HG03442 (cell line): ENCODE measurements around the gene CD5L.

Experiments used
- ATAC-seq: cut with Tn5 transposase; IDR thresholded peaks from one replicate; pipeline ENCODE4 v1.9.1; 2021; ENCODE audit warnings: mild to moderate bottlenecking, moderate library complexity; ENCODE audit not compliant: unreplicated experiment

CD5L gene

DNA sequence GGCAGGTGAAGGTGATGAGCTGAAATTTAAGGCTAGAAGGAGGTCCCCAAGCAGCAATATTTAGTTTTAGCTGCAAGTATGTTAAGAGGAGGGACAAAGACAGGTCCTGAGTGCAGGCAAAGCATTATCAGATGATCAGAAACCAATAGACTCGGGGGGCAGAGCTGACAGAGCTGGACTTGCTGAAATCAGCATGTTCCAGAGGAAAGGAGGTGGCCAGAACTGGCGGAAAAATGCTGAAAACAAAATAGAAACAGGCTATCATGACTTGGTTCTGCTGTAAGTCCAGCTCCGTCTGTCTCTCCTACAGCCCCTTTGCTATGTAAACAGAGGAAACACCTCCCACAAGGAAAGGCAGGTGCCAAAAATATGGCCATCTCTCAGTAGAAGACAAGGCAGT, at the start of gene CD5L:
CD5L (minus strand) TSS at position 101 of the 400 bp plus-strand sequence. CDS start 107 bp downstream, outside the sequence.
- no peak for ATAC-seq

DNA sequence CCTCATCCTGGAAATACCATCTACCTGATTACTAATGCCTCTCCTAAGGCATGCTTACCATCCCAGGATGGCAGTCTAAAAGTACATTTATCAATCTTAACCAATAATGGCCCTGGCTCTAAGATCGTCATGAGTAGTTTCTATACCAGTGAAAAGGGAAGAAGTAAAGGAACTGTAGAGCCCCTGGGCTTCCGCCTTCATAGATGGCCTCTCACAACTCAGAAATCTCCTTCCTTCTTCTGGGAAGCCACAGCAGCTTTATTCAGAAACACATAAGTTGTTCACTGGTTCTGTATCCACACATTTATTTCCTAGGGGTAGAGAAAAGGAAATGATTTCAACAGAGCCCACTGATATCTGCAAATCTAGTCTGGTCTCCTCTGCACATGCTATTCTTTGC, 41.0 kb upstream of the CD5L start:
- ATAC-seq, result no peak

- ATAC-seq, result no peak
Observed at GRCh38 chr1:157880621-157881020, 39.0 kb upstream of the CD5L start.

DNA sequence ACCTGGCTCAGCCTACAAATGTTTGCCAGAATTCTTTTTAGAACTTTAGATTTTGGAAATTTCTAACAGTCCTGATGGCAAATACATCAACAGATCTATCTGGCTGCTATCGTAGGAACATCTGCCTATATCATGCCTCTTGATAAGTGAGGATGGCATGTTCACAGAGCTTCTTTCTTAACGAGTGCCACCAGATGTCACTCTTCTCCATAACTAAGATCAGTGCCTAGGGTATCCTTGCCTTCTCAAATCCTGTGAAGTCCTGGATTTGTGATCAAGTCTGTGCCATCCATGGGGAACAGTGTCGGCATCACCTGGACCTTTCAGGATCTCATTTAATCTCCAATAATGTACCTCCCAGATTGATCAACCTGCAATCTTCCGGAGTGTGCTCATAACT, 36.5 kb upstream of the CD5L start:
- ATAC-seq, result no peak

DNA sequence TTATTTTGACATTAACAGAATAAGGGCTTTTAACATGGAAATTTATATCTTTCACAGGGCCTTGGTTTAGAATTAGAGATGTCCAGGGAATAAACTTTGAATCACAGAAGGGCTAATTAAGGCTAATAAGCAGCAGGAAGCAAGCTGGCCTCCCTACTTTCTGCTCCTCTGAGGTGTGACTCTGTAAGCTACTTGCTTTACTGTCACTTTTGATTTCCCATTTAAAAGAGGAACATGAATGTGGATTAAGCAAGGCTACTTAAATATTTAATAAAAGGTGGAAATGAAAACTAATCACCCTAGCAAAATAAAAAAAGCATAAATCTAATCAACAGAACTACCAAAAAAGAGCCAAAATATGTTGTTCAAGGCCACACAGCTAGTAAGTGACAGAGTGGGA, 28.9 kb upstream of the CD5L start:
- no peak for ATAC-seq

- ATAC-seq, result no peak
Observed at GRCh38 chr1:157868654-157869053, 27.0 kb upstream of the CD5L start.

DNA sequence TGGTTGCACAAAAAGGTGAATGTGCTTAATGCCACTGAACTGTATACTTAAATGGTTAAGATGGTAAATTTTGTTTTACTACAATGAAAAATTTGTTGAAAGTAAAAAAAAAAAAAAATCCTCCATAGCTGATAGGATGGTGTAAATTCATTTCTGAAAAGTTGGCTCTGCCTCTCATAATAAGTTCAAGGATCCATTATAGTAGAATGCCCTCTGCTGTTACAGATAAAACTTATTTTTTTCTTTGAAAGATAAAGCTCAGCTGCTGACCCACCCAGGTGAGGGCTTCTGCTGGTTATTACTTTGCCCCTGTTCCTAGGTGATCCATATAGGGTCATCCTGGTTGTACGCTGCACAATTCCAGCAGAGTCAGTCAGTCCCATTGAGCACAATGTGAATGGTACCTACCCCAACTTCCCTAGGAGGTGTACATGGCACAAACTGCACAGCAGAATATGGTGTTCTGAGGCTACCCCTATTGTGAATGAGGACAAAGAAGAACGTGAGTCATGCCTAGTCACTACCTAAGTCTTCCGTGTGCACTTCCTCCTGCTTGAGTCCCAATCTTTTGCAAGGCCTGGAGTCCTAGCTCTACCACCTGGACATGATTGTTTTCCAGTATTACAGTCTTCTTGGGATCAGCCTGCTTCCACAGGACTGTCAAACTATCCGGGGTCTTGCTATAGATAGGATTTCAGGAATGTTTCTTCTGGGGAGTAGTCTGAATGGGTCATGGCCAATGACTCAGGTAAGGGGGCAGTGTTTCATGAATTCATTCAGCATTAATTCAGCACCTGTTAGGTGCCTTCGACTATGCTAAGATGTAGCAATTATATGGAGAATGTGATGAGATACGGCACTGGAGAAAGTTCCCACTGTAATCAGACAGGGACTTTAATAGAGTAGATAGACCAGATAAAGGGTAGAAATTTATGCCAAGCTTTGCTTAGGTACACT, 20.8 kb upstream of the CD5L start:
- ATAC-seq, result no peak

GRCh38 chr1:157856538-157856937, 14.9 kb upstream of the CD5L start:
- ATAC-seq, result peak; percentile 76

DNA sequence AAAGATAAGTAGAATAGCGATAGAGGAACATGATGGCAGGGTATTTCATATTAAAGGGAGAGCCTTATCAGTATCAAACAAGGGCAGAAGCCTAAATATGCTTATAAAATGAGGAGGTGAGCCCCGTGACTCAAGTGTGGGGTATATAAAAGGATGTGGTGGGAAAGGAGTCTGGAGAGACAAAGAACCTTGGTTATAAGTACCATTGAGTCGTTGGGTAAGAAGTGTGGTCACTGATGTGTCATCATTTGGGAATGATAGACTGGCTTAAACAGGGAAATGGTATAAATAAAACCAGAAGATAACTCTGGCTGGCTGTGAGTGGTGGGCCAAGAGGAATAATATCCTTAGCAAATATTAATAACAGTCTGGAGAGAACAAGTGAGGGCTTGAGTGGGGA, 10.9 kb upstream of the CD5L start:
- no peak for ATAC-seq

GRCh38 chr1:157849229-157849875, 7.7 kb upstream of the CD5L start:
- peak; percentile 80 for ATAC-seq

DNA sequence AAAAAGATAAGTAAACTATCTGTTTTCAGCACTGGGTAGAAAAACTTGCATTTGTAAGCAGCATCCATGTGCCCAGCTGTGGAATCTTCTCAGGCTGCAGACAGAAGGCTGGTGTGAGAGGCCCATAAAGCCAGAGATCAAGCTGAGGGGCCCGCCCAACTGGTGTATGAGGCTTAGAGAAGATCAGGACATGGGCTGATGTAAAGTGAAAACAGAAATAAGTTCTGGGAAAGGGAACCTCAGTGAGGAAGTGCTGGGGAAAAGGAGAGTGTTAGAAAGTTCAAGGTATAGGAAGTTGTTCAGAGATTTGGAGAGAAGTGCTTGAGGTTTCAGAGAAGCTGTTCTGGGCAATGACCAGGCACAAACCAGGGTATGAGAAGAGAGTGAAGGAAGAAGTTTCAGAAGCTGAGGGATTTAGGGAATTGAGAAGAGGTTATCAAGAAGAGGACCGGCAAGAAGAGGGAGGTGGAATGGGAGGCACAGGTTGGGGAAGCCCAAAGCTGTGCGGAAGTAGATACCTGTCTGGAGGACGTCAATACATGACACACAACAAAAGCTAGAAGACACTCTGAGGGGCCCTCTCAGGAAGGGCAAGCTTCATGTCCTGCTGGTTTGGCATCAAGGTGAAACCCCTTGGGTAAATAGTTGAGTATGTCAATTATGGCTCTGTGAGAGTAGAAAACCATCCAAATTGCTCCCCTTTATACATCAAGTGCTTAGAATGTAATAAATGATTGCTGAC, 2.7 kb upstream of the CD5L start:
- no peak for ATAC-seq

DNA sequence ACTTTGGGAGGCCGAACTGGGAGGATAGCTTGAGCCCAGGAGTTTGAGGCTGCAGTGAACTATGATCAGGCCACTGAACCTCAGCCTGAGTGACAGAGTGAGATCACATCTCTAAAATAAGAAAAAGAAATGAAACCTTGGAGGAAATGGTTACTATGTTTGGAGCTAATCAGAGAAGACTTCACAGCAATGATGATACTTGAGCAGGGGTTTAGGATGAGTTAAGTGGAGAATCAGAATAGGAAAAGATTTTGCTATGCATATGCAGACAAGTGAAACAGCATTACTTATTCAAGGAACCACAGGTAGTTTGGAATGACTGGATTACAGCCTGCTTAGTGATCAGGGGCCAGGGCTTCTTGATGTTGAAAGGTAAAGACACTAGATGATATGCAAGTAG, 1.3 kb upstream of the CD5L start:
- ATAC-seq, result peak; percentile 63

GRCh38 chr1:157838966-157839365, 2.6 kb downstream of the CD5L start:
- ATAC-seq, result no peak

DNA sequence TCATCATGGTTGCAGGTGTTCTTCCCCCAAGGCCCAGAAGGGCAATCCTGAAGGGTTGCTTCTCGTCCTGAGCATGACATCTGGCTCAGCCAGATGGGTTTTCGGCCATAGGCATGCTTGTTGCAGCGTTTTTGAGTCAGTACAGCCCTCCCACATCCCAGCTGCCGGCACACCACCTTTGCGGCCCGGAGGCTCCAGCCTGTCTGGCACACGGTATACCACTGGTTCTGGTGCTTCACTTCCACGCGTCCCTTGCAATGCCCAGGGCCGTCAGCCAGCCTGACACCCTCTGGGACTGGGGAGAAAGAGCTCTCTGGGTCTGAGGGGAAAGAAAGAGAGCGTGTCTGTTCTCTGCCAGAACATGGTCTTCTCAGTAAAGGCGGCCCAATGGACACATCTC, 7.2 kb downstream of the CD5L start:
- ATAC-seq, result no peak

DNA sequence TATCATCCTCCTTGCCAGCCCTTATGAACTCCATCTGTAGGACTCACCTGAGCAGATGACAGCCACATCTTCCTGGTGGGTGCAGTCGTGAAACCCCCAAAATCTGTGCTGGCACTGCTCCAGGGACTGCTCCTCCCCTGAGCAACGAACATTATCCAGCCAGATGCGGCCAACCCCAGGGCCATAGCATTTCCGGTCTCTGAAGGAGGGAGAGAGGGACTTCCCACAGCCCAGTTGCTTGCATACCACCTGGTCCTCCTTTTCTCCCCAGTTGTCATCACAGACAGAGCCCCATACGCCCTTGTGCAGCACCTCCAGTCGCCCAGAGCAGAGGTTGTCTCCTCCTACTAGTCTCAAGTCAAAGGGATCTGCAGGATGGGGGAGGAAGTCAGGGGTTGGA, 8.5 kb downstream of the CD5L start:
- peak; percentile 43 for ATAC-seq

- no peak for ATAC-seq
Observed at GRCh38 chr1:157831968-157832626, 9.5 kb downstream of the CD5L start.

GRCh38 chr1:157830887-157831286, 10.7 kb downstream of the CD5L start:
- no peak for ATAC-seq

DNA sequence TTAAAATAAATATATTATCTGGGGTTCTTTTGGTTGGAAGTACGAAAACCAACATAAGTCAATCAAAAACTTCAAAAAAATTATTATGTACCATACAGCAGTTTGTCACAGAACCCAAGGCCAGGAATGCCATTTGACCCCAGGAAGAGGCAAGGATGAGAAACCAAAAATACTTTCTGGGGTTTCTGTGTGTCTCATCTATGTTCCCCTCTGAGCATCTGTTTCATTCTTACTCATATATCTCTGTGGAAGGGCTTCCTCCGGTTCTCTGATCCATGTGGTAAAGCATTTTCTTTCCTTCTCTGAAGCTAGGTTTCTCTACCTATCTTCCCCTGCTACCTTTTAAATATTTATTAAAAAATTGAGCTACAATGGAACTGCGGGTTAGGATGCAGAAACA, 11.9 kb downstream of the CD5L start:
- ATAC-seq, result no peak

GRCh38 chr1:157829210-157829609, 12.4 kb downstream of the CD5L start:
- ATAC-seq, result no peak

DNA sequence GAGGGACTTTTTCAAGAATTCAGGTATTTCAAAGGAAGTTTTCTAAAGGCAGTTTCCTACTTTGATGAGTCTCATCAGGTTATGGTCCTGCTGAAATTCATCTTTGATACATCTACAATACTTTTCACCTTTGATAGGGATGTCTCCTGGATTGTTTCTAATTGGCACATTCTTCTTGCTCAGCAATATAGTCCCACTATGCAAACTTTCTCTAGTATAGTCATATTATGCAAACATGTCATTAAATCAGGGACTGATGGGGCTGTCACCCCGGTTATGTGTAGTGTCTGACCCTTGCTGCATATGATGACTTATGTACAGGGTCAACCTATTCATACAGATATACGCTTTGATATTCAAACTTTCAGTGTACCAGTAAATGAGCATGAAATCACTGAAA, 21.3 kb downstream of the CD5L start:
- ATAC-seq, result no peak

DNA sequence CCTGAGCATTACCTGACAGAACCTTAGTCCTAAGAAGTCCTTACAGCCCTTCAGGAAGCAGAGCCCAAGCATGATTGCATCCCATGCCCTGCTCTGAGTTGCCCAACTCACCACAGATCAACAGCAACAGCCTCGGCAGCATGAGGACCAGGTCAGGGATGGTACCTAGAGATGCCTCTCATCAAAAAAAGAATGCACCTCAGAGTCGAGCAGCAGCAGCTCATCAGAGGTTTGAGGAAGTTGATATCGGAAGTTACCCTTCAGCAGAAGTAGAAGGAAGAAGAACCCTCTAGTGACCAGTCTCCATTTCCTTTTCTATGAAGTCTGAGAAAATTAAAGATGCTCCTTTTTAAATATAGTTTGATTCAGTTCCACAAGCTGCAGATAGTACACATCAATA, 21.7 kb downstream of the CD5L start, which contains the start of gene FCRL1:
FCRL1 (minus strand) TSS at position 225 of the 400 bp plus-strand sequence; CDS start at position 142, 83 bp downstream.
- ATAC-seq, result no peak
